Neural cell (in vitro differentiated cells): ENCODE measurements around the gene KRTAP21-2. TPM values are rescaled to one million over a fixed set of nuclear protein-coding genes. Genes with fewer than 3 reads are reported as not detected.

ENCODE experiments used
- H2AFZ ChIP-seq: fragments of 200-600, 300-800 bp; sonication (generic), shearing (Covaris generic); 2 replicates; pipeline ENCODE4 v1.6.0; 2014; ENCODE audit warnings: low read depth, mild to moderate bottlenecking, antibody characterized with exemption, low read length, moderate library complexity
- H3F3A ChIP-seq: fragments of 200-600 bp; shearing (Covaris generic); 2 replicates; pipeline ENCODE4 v1.6.1; 2016; ENCODE audit warnings: mild to moderate bottlenecking, moderate library complexity, mixed read lengths, antibody characterized with exemption, low read length; ENCODE audit not compliant: insufficient read depth, poor library complexity, severe bottlenecking
- H3K27ac ChIP-seq: fragments of 200-600, 300-800 bp; sonication (generic), shearing (Covaris generic); 2 replicates; pipeline ENCODE4 v1.5.1; 2014; ENCODE audit warnings: mild to moderate bottlenecking, low read length, moderate library complexity
- H3K27me3 ChIP-seq: fragments of 300-800, 200-600 bp; sonication (generic), shearing (Covaris generic); 2 replicates; pipeline ENCODE4 v1.6.0; 2014; ENCODE audit warnings: mild to moderate bottlenecking, low read depth, low read length, moderate library complexity; ENCODE audit not compliant: insufficient read depth
- H3K36me3 ChIP-seq: fragments of 300-800, 200-600 bp; sonication (generic), shearing (Covaris generic); 2 replicates; pipeline ENCODE4 v1.5.1; 2014; ENCODE audit warnings: mild to moderate bottlenecking, antibody characterized with exemption, low read length, moderate library complexity; ENCODE audit not compliant: insufficient read depth
- H3K4me2 ChIP-seq: fragments of 300-800, 200-600 bp; sonication (generic), shearing (Covaris generic); 2 replicates; pipeline ENCODE4 v1.6.0; 2014; ENCODE audit warnings: mild to moderate bottlenecking, low read length
- H3K4me3 ChIP-seq: fragments of 300-800, 200-600 bp; sonication (generic), shearing (Covaris generic); 2 replicates; pipeline ENCODE4 v1.5.1; 2014; ENCODE audit warnings: mild to moderate bottlenecking, low read length, moderate library complexity
- H3K79me2 ChIP-seq: fragments of 200-600 bp; shearing (Covaris generic); replicated peaks from 2 replicates; pipeline ENCODE4 v1.6.0; 2014; ENCODE audit warnings: mild to moderate bottlenecking, low read length, moderate library complexity; ENCODE audit not compliant: insufficient read depth
- H3K9ac ChIP-seq: fragments of 300-800, 200-600 bp; sonication (generic), shearing (Covaris generic); 2 replicates; pipeline ENCODE4 v1.6.1; 2016; ENCODE audit warnings: mild to moderate bottlenecking, low read length, mixed read lengths
- H3K9me2 ChIP-seq: fragments of 200-600 bp; shearing (Covaris generic); 2 replicates; pipeline ENCODE4 v1.6.1; 2016; ENCODE audit warnings: mild to moderate bottlenecking, low read length, mixed read lengths; ENCODE audit not compliant: insufficient read depth
- H3K9me3 ChIP-seq: fragments of 200-600, 300-800 bp; sonication (generic), shearing (Covaris generic); 2 replicates; pipeline ENCODE4 v1.6.1; 2016; ENCODE audit warnings: mild to moderate bottlenecking, mixed run types, low read length, moderate library complexity, mixed read lengths
- H4K20me1 ChIP-seq: fragments of 200-600 bp; shearing (Covaris generic); 2 replicates; pipeline ENCODE4 v1.6.1; 2016; ENCODE audit warnings: mild to moderate bottlenecking, mixed run types; ENCODE audit not compliant: insufficient read depth
- EP300 ChIP-seq: fragments of 450-650 bp; conservative IDR thresholded peaks from 2 replicates; pipeline ENCODE4 v1.6.1; 2014; ENCODE audit warnings: antibody characterized with exemption, mild to moderate bottlenecking, moderate library complexity; ENCODE audit not compliant: poor library complexity, severe bottlenecking
- EZH2 ChIP-seq: fragments of 200-600, 300-800 bp; shearing (Covaris generic), sonication (generic); IDR thresholded peaks from 2 replicates; pipeline ENCODE4 v1.6.1; 2014; ENCODE audit warnings: antibody characterized with exemption, low read length, borderline replicate concordance, mild to moderate bottlenecking; ENCODE audit not compliant: insufficient read depth, poor library complexity, severe bottlenecking
- MXI1 ChIP-seq: fragments of 450-650 bp; conservative IDR thresholded peaks from 2 replicates; pipeline ENCODE4 v1.6.1; 2014; ENCODE audit warnings: antibody characterized with exemption, mild to moderate bottlenecking; ENCODE audit not compliant: poor library complexity, severe bottlenecking
- POLR2AphosphoS5 ChIP-seq: IDR thresholded peaks from 2 replicates; pipeline ENCODE4 v1.6.1; 2012
- RAD21 ChIP-seq: fragments of 450-650 bp; conservative IDR thresholded peaks from 2 replicates; pipeline ENCODE4 v1.6.1; 2014; ENCODE audit warnings: antibody characterized with exemption, mild to moderate bottlenecking, moderate library complexity
- SMC3 ChIP-seq: fragments of 450-650 bp; conservative IDR thresholded peaks from 2 replicates; pipeline ENCODE4 v1.6.1; 2014; ENCODE audit warnings: antibody characterized with exemption, mild to moderate bottlenecking, moderate library complexity; ENCODE audit not compliant: poor library complexity
- TAF1 ChIP-seq: IDR thresholded peaks from 2 replicates; pipeline ENCODE4 v1.6.1; 2012; ENCODE audit warnings: low read depth
- polyA plus RNA-seq: library from polyadenylated mRNA; depleted of rRNA; stranded (reverse); fragments of >200 nt; gene quantifications from 2 replicates; pipeline ENCODE4 v1.2.3, GENCODE V29; 2014
- TF ChIP-seq, protein P1 (sequence below): fragments of 450-650 bp; IDR thresholded peaks from 2 replicates; pipeline ENCODE4 v1.5.1; 2014; ENCODE audit warnings: antibody characterized with exemption, mild to moderate bottlenecking, moderate library complexity; ENCODE audit not compliant: poor library complexity, severe bottlenecking
- TF ChIP-seq, protein P2 (sequence below): IDR thresholded peaks from 2 replicates; pipeline ENCODE4 v1.6.1; 2012; ENCODE audit warnings: borderline replicate concordance

KRTAP21-2 gene
- polyA plus RNA-seq, 1 donor from 2014 or later, result not detected

DNA sequence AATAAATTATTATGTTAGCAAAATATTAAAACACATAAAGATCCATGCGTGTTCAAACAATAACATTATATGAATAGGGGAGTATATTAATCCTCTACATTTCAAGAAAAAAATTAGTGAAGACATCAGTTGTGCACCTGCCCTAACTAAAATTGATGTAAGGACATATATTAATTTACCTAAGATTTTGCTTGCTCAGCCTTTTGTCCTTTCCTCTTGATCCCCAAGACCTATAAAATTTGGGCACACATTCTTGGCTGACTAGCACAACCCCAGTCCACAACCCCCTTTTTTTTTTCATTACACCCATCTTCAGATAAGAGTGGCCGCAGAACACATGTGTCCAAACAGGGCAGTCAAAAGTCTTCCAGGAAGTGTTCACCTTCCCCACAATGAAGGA, 6.6 kb downstream of the KRTAP21-2 start:
- H3K79me2 ChIP-seq, result no peaks in the 10 kb centered on the region
- H3K9me2 ChIP-seq, result no peaks in the 10 kb centered on the region
- H4K20me1 ChIP-seq, result no peaks in the 10 kb centered on the region
- no peaks in the 10 kb centered on the region for H3K27me3 ChIP-seq
- no peak for TF ChIP-seq RAD21
- no peak for TF ChIP-seq EP300
- no peak for TF ChIP-seq EZH2
- no peak for TF ChIP-seq TAF1
- no peak for TF ChIP-seq MXI1
- TF ChIP-seq, protein P1, sequence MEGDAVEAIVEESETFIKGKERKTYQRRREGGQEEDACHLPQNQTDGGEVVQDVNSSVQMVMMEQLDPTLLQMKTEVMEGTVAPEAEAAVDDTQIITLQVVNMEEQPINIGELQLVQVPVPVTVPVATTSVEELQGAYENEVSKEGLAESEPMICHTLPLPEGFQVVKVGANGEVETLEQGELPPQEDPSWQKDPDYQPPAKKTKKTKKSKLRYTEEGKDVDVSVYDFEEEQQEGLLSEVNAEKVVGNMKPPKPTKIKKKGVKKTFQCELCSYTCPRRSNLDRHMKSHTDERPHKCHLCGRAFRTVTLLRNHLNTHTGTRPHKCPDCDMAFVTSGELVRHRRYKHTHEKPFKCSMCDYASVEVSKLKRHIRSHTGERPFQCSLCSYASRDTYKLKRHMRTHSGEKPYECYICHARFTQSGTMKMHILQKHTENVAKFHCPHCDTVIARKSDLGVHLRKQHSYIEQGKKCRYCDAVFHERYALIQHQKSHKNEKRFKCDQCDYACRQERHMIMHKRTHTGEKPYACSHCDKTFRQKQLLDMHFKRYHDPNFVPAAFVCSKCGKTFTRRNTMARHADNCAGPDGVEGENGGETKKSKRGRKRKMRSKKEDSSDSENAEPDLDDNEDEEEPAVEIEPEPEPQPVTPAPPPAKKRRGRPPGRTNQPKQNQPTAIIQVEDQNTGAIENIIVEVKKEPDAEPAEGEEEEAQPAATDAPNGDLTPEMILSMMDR, result no peak
- no peak for TF ChIP-seq POLR2AphosphoS5
- TF ChIP-seq, protein P2, sequence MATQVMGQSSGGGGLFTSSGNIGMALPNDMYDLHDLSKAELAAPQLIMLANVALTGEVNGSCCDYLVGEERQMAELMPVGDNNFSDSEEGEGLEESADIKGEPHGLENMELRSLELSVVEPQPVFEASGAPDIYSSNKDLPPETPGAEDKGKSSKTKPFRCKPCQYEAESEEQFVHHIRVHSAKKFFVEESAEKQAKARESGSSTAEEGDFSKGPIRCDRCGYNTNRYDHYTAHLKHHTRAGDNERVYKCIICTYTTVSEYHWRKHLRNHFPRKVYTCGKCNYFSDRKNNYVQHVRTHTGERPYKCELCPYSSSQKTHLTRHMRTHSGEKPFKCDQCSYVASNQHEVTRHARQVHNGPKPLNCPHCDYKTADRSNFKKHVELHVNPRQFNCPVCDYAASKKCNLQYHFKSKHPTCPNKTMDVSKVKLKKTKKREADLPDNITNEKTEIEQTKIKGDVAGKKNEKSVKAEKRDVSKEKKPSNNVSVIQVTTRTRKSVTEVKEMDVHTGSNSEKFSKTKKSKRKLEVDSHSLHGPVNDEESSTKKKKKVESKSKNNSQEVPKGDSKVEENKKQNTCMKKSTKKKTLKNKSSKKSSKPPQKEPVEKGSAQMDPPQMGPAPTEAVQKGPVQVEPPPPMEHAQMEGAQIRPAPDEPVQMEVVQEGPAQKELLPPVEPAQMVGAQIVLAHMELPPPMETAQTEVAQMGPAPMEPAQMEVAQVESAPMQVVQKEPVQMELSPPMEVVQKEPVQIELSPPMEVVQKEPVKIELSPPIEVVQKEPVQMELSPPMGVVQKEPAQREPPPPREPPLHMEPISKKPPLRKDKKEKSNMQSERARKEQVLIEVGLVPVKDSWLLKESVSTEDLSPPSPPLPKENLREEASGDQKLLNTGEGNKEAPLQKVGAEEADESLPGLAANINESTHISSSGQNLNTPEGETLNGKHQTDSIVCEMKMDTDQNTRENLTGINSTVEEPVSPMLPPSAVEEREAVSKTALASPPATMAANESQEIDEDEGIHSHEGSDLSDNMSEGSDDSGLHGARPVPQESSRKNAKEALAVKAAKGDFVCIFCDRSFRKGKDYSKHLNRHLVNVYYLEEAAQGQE, result no peak
- H3K9ac ChIP-seq, result no peak overlapping the region
- no peak overlapping the region for H3K4me2 ChIP-seq
- H2AFZ ChIP-seq, result no peak overlapping the region
- no peaks in the 10 kb centered on the region for H3K36me3 ChIP-seq
- no peak overlapping the region for H3K4me3 ChIP-seq
- H3F3A ChIP-seq, result no peaks in the 10 kb centered on the region
- no peaks in the 10 kb centered on the region for H3K9me3 ChIP-seq
- no peak overlapping the region for H3K27ac ChIP-seq

DNA sequence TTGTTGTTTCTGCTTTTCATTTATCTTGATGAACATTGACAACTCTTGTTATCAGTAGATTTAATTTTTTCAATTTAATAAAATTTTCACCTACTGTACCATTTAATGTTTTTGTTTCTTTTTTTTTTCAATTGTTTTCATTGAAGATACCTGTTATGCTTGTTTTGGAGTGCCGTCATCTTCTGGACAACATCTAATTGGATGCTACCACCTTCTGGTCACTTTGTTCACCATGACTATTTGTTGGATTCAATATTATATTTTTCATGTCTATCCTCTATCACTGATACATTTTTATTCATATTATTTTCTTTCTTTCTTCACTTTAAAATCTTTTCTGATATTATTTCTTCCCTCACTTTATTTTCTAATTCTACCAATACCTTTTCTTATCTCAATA, 14.0 kb downstream of the KRTAP21-2 start:
- Histone ChIP-seq H3K79me2 (no peaks in the 10 kb centered on the region), H3K36me3 (no peaks in the 10 kb centered on the region), H4K20me1 (no peaks in the 10 kb centered on the region), H3K4me2 (no peak overlapping the region), H3K27me3 (no peaks in the 10 kb centered on the region), H2AFZ (no peak overlapping the region), H3K27ac (no peak overlapping the region), H3K9me3 (no peaks in the 10 kb centered on the region), H3K9me2 (no peaks in the 10 kb centered on the region), H3K4me3 (no peak overlapping the region), H3F3A (no peaks in the 10 kb centered on the region), H3K9ac (no peak overlapping the region)
- TF ChIP-seq EP300 (no peak), EZH2 (no peak), TAF1 (no peak), RAD21 (no peak), POLR2AphosphoS5 (no peak), SMC3 (no peak), MXI1 (no peak)
- TF ChIP-seq, protein P1, result no peak
- TF ChIP-seq, protein P2, result no peak
